Motor neuron (in vitro differentiated cells): ENCODE data around the gene CLDN7. TPM values are rescaled to one million over a fixed set of nuclear protein-coding genes. Genes with fewer than 3 reads are reported as not detected.
"Not testable (repeated sequence)": the region's sequence is repeated elsewhere in the genome, so short reads cannot be mapped to it uniquely, and the experiment has no call there.

Experiments
- ATAC-seq, 8 experiments: fragments of 200-7000 bp; cut with Tn5 transposase; replicated peaks in 6 of 8; 2 replicates each; pipeline ENCODE4 v1.8.0; 2021; ENCODE audit warnings: mild to moderate bottlenecking in 8 of 8, moderate library complexity in 8 of 8
- H3K27ac ChIP-seq, 2 donors: fragments of 250-450 bp; sonication (Bioruptor Pico); 2 replicates each; pipeline ENCODE4 v1.9.0; 2021; ENCODE audit warnings: antibody characterized with exemption in 2 of 2, mild to moderate bottlenecking in 2 of 2, moderate library complexity in 1 of 2
- H3K4me1 ChIP-seq, 2 donors: fragments of 250-450 bp; sonication (Bioruptor Pico); replicated peaks in 1 of 2; 2 replicates each; pipeline ENCODE4 v1.6.1; 2021; ENCODE audit warnings: antibody characterized with exemption in 2 of 2, mild to moderate bottlenecking in 2 of 2, moderate library complexity in 1 of 2
- H3K4me3 ChIP-seq, 5 donors: fragments of 250-450 bp; sonication (Bioruptor Pico); 2 replicates each; pipeline ENCODE4 v1.9.0; 2021; ENCODE audit warnings: antibody characterized with exemption in 5 of 5, mild to moderate bottlenecking in 5 of 5, moderate library complexity in 4 of 5
- WGBS, 10 experiments: fragments of 450-650 bp; shearing (Covaris generic); methylation state at CpG; one replicate each; pipeline ENCODE4 v1.0.0; 2022; 5-methylcytosine and 5-hydroxymethylcytosine counted together
- in situ Hi-C, 9 experiments: fragments of 400-800 bp; cut with MboI; loops; one replicate each; pipeline ENCODE4 v1.15.0; 2021; ENCODE audit warnings: low sequenced_read_pairs in 9 of 9, low pct_unique_long_range_greater_than_20kb in 2 of 9; ENCODE audit not compliant: unreplicated experiment in 9 of 9
- total RNA-seq, 8 experiments: library from RNA; unstranded; fragments of 300-600 nt; gene quantifications; 2 replicates each; pipeline versions ENCODE4 v1.2.3 to v1.2.4, GENCODE V29; 2022

Gene CLDN7
- total RNA-seq, 8 experiments from 2014 or later = 0.32 to 3.7 (median 0.99) TPM

DNA sequence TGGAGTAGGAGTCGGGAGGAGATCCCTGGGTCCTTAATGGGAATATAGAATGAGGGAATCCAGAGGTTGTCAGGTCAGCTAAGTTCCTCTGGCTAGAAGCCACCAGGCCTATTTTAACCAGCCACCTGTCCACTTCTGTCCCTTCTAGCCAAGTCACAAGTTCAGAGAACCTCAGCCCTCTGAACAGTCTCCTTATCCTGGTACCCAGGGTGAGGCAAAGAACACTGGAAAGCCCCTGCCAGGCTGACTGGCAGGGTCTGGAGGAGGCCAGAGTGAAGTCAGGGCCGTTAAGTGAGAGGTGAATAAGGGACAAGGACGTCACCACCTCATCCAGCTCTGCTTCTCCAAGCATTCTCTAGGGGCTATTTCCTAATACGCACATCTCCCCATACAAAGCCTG is 13.5 kb downstream of the CLDN7 start:
- no peak overlapping the region for H3K27ac ChIP-seq
- WGBS, 10 experiments = 46 to 100% (median 83%) methylated on average over 1 to 3 of the region's 4 CpGs; no CpG with 5 or more reads in 3 of the 10 experiments

DNA sequence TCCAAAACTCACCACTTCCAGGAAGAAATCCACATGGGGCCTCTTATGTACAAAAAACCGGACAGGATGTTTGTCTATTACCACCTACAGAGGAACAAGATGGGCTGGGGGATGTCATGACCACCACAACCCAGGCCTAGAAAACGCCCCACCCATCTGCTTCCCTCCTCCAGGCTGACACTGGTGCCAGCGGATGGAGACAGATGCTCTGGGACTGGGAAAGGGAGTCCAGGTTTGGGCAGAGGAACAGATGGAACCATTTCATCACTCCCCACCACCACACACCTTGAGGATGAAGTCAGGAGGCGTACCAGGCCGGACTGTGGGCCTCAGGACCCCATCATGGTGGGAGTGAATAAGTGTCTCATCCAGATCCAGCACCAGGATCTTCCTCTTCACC is 15.5 kb downstream of the CLDN7 start:
- WGBS, 10 experiments = 60 to 100% (median 100%) methylated on average over 1 to 3 of the region's 5 CpGs; no CpG with 5 or more reads in 6 of the 10 experiments
- in situ Hi-C loops = no loop called here
- ATAC-seq = no peak
- H3K4me1 ChIP-seq = peaks cover 17 to 19% of the 10 kb centered on the region in 2 donors
- no peak overlapping the region for H3K4me3 ChIP-seq
- H3K27ac ChIP-seq = no peak overlapping the region

More for the DNA sequence above, 13.5 kb downstream of the CLDN7 start:
- ATAC-seq = no peak
- Histone ChIP-seq H3K4me1 (peaks cover 18 to 23% of the 10 kb centered on the region in 2 donors), H3K4me3 (no peak overlapping the region)
- in situ Hi-C loops = no loop called here

DNA sequence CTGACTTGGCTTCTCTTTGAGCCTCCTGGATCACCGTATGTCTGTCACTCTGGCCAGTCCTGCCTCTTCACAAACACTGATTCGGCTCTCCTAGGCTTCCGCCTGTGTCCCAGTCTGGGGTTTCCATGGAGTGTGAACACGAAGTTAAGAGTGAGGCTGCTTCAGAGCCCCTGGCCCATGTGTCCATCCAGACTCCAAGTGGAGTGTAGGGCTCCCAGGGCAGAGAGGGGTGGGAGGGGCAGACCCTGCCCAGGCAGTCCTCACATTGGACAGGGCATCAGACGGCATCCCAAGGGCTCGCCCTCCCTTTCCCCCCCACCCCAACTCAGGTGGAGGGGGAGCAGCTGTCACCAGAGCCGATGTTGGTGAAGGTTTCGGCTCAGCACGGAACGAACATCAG is 18.4 kb downstream of the CLDN7 start:
- H3K4me3 ChIP-seq, ATAC-seq, in situ Hi-C loops, H3K27ac ChIP-seq: not testable (repeated sequence)
- peaks cover 6 to 12% of the 10 kb centered on the region in 2 donors for H3K4me1 ChIP-seq
- 33 to 100% (median 67%) methylated on average over 1 to 3 of the region's 10 CpGs; no CpG with 5 or more reads in 5 of the 10 experiments for whole genome bisulfite sequencing, 10 experiments

DNA sequence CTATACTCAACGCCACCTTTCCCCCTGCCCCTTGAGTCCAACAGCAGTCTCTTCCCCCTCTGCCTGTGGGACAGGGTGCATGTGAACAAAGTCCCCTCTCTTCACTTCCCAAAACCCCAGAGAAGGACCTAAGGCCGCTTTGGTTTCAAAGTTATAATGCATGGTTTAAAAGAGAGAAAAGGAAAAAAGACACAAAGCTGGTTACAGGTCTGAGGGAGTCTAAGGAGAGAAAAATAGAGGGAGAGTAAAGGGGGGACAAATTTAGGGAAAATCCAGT is 18.9 kb downstream of the CLDN7 start:
- in situ Hi-C loops = no loop called here
- Histone ChIP-seq H3K27ac (peak overlapping the region; percentile 98), H3K4me1 (peaks cover 6 to 10% of the 10 kb centered on the region in 2 donors), H3K4me3 (peak overlapping the region; percentile 96 to 100 (median 98))
- 0 to 100% (median 40%) methylated on average over 1 to 2 of the region's 2 CpGs; no CpG with 5 or more reads in 6 of the 10 experiments for WGBS, 10 experiments
- no peak for ATAC-seq

DNA sequence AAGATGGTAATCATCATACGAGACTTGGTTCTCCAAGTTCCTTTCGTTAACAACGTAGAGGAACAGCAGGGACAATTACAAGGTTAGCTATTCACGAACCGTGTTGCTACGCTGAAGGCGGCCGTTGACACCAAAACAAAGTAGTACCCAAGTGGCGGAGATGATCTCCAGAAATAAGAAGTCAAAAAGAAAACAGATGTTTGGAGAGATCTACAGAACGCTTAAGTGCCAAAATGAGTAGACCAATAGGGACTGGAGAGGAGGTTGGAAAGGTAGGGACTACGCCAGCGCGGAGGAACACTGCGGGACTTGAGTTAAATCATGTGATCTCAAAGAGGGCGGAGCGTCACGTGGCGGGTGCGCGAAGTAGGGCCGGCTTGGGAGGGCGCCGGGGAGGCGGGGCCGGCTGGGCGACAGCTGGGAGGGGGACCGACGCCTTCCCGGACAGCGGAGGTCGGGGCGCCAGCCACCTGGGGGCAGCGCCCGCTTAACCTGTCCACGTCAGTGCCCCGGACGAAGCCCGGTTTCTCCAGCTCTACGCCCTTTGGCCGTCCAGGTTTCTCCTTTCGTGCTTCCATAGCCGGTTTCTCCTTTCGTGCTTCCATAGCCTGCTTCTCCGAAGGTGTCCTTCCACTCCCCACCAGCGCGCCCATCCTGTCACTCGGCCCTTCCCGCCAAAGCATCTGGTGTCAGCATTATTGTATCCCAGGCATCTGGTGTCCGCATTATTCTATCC is 19.4 kb downstream of the CLDN7 start:
- Histone ChIP-seq H3K4me3 (peak overlapping the region; percentile 96 to 100 (median 98)), H3K27ac (peak overlapping the region; percentile 98), H3K4me1 (peaks cover 6 to 10% of the 10 kb centered on the region in 2 donors)
- ATAC-seq = peak; percentile 8 to 40 (median 24)
- in situ Hi-C loops = no loop called here
- 0 to 7% (median 1%) methylated on average over 4 to 17 of the region's 49 CpGs; no CpG with 5 or more reads in 1 of the 10 experiments for WGBS, 10 experiments

DNA sequence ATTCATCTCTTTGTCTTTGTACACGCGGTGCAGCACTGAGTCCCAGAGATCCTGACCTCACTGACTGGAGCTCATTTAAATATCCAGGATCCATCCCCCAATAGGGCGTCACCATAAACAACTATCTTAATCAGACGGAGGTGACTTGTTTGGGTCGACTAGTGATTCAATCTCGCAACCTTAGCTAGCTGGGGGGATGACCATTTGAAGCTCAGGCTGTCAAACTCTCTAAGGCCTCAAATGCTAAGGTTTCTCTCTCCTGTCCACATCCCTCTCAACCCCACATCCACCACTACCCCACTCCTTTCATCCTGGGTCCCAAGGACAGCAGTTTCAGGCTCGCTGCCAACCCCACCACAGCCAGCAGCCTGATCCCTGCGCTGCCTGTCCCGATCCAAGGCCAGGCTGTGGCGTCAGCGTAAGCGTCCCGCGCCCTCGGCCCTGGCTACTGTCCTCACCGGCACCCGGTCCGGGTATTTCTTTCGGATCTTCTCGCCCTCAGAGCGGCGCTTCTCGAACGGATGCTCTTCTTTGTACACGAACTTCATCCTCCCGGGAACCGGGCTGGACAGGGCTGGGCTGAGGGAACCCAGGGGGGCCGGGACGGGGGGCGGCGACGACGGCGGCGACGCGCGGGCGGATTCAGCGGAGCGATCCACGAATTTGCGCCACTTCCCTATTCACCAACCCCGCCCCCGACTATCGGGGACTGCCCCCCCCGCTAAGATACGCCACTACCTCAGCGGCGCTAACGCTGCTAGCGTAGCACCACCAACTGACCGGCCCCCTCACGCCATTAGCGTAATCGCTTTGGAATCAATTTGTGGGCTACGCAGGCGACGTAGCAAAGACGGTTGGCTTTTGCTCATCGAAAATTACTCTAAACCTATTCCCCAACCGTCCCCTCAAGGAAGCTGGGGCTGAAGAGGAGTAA is 20.2 kb downstream of the CLDN7 start, which contains the start of gene GABARAP:
Gene GABARAP, minus strand, starts transcription at position 667 of the 934 bp plus-strand sequence. Its CDS starts 119 bp downstream, at position 548.
- Histone ChIP-seq H3K4me1 (peaks cover 10 to 14% of the 10 kb centered on the region in 2 donors), H3K27ac (peak within 1 kb of the TSS; percentile 98), H3K4me3 (peak within 1 kb of the TSS; percentile 96 to 100 (median 98))
- peak; percentile 10 to 39 (median 20) for ATAC-seq
- 0 to 3% (median 0%) methylated on average over 1 to 29 of the region's 62 CpGs; no CpG with 5 or more reads in 1 of the 10 experiments for WGBS, 10 experiments
- in situ Hi-C loops = no loop called here

DNA sequence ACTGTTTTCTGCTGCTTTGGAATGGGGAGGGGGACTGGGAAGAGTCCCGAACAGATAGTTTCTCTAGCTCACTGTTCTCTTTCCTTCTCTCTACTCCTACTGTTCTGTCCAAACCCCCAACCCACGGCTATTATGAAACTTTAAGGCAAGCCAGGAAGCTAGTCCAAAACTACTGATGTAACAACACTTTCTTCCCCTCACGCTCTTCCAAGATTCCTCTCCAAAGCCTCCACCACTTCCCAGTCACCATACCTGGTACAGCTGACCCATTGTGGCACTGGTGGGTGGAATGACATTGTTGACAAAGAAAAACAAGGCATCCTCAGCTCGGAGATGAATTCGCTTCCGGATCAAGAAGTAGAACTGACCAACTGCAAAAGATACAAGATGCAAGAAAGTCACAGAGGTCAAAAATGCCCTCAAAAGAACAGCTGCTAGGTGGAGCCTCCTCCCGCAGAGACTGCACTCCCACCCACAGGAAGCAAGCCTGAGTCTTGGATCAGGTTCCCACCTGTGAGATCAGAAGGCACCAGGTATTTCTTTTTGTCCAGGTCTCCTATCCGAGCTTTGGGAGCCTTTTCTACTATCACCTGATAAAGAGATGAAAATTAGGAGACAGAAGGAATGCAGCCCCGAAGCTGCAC is 21.1 kb downstream of the CLDN7 start:
- in situ Hi-C loops = no loop called here
- WGBS, 10 experiments = 0 to 64% (median 19%) methylated on average over 2 to 7 of the region's 9 CpGs
- peak overlapping the region; percentile 96 to 100 (median 98) for H3K4me3 ChIP-seq
- peak overlapping the region; percentile 98 for H3K27ac ChIP-seq
- peaks cover 12 to 16% of the 10 kb centered on the region in 2 donors for H3K4me1 ChIP-seq
- no peak for ATAC-seq

DNA sequence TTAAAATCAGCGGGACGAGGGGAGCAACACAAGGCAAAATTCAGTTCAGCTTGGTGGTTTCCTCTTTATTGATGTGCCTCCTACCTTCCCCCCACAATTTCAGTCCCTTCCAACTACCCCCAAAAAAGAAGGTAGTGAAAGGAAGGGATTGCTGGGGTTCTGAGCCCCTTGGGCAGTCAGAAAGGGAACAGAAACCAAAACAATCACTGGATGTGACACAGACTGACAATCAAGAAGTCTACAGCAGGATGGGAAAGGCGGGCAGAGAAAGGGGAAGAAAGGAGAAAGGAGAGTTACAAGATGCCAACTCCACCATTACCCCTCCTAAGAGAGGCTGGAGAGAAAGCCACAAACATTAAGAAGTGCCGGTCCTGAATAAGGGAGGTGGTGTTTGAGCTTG is 21.9 kb downstream of the CLDN7 start:
- H3K27ac ChIP-seq = no peak overlapping the region
- 20 to 100% (median 48%) methylated on average over 1 to 3 of the region's 4 CpGs; no CpG with 5 or more reads in 2 of the 10 experiments for WGBS, 10 experiments
- no peak for ATAC-seq
- in situ Hi-C loops = no loop called here
- peak overlapping the region in 3 of 5 donors; percentile 28 to 98 (median 96) for H3K4me3 ChIP-seq
- peaks cover 12 to 16% of the 10 kb centered on the region in 2 donors for H3K4me1 ChIP-seq

DNA sequence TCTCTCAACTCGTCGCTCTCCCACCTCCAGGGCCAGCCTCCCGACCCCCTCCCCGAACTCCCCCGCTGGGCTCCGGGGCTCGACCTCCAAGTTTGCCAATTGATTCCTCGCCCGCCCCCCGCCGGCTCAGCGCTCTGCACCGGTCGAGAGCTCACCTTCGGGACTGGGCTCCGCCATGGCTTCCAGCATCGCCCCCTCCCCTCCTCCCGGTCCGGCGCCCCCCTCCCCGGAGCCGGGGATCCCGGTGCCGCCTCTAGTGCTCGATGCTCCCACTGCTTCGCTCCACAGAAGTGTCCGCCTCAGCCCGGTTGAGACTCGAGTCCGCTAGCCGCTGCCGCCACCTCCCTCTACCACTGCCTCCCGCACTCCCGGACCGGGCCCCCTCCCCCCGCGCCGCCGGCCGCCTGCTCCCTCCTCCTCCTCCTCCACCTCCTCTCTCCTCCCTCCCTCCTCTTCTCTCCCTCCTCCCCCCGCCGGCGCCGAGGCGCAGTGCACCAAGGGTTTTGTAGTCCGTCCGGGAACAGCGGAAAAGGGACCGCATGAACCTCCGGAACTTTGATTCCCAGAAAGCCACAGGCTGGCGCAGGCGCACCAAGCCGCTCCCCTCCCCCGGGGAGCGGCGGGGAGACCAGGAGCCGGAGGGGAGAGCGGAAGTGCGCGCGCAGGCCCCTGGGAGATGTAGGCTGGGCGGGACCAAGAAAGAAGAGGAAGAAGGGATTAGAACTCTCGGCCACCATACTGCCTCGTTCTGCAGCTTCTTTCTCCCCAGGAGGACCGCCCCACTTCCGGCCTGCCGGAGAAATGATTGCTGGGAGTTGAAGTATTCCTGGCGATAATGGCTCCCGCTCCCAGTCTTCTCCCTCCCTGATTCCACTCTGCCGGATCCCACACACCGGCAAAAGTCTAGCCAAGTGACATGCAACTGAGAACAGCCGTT is 22.9 kb downstream of the CLDN7 start, which contains the start of gene PHF23:
Gene PHF23, minus strand, starts transcription at position 367 of the 937 bp plus-strand sequence. Its CDS starts 178 bp downstream, at position 189.
- whole genome bisulfite sequencing, 10 experiments = 0 to 6% (median 0%) methylated on average over 1 to 24 of the region's 72 CpGs; no CpG with 5 or more reads in 3 of the 10 experiments
- H3K4me1 ChIP-seq = peaks cover 17 to 21% of the 10 kb centered on the region in 2 donors
- in situ Hi-C loops = no loop called here
- ATAC-seq = peak; percentile 47 to 78 (median 72)
- H3K27ac ChIP-seq = peak within 1 kb of the TSS; percentile 76 to 83
- peak within 1 kb of the TSS; percentile 72 to 98 (median 84) for H3K4me3 ChIP-seq

DNA sequence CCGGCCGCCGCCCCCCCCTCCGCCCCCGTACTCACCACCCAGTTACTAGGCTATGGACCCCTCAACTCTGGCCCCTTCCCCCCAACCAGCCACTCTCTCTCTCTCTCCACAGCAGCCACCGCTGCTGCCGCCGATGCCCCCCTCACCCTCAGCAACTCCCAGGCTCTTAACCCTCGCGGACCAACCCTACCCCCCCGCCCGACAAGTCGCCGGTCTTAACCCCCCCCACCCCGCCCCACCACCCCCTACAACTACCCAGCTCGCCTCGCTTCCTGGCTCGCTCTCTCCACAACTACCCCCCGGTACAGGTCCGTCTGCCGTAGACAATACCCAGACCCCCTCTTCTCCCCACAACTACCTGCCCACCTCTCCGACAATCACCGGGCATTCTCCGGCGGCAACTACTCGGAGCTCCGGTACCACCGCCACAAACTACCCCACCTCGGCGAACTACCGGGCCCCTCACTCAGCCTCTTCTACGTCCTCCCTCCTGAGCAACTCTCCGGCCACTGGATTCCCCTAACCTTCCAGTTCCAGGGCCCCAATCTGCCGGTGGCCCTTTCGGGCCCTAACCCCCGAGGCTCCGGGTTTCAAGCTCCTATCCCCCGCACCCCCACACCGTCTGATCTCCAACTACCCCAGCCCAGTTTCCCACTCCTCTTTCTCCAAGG is 23.7 kb downstream of the CLDN7 start:
- in situ Hi-C loops = no loop called here
- WGBS, 10 experiments = no CpG with 5 or more reads among the region's 39 CpGs
- Histone ChIP-seq H3K4me1 (peaks cover 16 to 21% of the 10 kb centered on the region in 2 donors), H3K4me3 (peak overlapping the region; percentile 72 to 96 (median 84)), H3K27ac (peak overlapping the region; percentile 76 to 83)
- ATAC-seq = no peak

DNA sequence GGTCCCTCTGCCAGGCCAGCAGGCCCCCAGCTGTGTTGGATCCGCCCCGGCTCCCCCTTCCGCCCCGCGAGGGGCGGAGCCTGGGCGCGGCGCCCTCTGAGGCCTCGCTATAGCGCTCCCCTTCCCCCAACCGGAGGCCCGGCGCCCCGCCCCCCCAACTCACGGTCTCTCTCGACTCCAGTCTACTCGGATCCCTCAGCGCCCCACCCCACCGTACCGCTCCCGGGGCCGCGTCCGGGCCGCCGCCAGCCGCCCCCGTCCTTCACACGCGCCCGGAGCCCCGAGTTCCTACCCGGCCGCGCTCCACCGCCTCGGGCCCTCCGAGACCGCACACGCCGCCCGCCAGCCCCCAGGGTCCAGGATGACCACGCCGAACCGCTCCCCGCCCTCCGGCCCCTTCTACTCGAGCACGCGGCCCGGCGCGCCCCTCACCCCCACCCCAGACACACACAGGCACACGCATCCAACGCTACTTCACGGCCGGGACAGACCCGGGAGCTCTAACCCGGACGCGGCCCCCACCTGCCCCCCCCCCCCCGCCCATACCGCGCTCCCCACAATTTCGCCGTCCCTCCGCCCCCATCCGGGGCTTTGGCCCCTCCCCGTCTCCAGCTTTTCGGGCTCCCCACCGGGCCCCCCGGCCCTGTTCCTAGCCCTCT is 24.4 kb downstream of the CLDN7 start:
- in situ Hi-C loops = no loop called here
- peak in 6 of 8 experiments; percentile 0 to 6 (median 4) for ATAC-seq
- H3K27ac ChIP-seq = peak overlapping the region; percentile 80 to 88
- 0% methylated on average over 1 of the region's 73 CpGs; no CpG with 5 or more reads in 9 of the 10 experiments for WGBS, 10 experiments
- H3K4me3 ChIP-seq = peak overlapping the region; percentile 72 to 96 (median 84)
- H3K4me1 ChIP-seq = peaks cover 16 to 17% of the 10 kb centered on the region in 2 donors
